Subcutaneous abdominal adipose tissue (tissue), 5 donors: ENCODE measurements around the gene KCNJ5.

Experiments
- H3K27ac ChIP-seq: one replicate; pipeline ENCODE4 v1.7.0; 2013; ENCODE audit warnings: low read depth, mild to moderate bottlenecking, inconsistent platforms, low read length, moderate library complexity
- H3K27me3 ChIP-seq, 5 donors: one replicate each; pipeline ENCODE4 v1.7.0; 2013; ENCODE audit warnings: low read length in 5 of 5, inconsistent platforms in 1 of 5; ENCODE audit not compliant: control insufficient read depth in 5 of 5, insufficient read depth in 4 of 5
- H3K36me3 ChIP-seq, 5 donors: one replicate each; pipeline ENCODE4 v1.7.0; 2013; ENCODE audit warnings: low read length in 5 of 5; ENCODE audit not compliant: control insufficient read depth in 5 of 5, insufficient read depth in 5 of 5
- H3K4me1 ChIP-seq, 5 donors: one replicate each; pipeline ENCODE4 v1.7.0; 2013; ENCODE audit warnings: low read length in 5 of 5, mild to moderate bottlenecking in 3 of 5, moderate library complexity in 1 of 5; ENCODE audit not compliant: control insufficient read depth in 5 of 5, insufficient read depth in 5 of 5
- H3K4me3 ChIP-seq, 5 donors: one replicate each; pipeline ENCODE4 v1.7.0; 2013; ENCODE audit warnings: low read length in 5 of 5, low read depth in 1 of 5
- H3K9ac ChIP-seq, 5 donors: one replicate each; pipeline ENCODE4 v1.7.0; 2013; ENCODE audit warnings: low read length in 5 of 5, mild to moderate bottlenecking in 4 of 5, moderate library complexity in 3 of 5
- H3K9me3 ChIP-seq, 5 donors: one replicate each; pipeline ENCODE4 v1.7.0; 2013; ENCODE audit warnings: low read length in 5 of 5; ENCODE audit not compliant: control insufficient read depth in 5 of 5
- donor health status: healthy.
- donor health status: healthy.
- donor health status: healthy.
- donor health status: healthy.
- donor health status: healthy.

Gene KCNJ5

DNA sequence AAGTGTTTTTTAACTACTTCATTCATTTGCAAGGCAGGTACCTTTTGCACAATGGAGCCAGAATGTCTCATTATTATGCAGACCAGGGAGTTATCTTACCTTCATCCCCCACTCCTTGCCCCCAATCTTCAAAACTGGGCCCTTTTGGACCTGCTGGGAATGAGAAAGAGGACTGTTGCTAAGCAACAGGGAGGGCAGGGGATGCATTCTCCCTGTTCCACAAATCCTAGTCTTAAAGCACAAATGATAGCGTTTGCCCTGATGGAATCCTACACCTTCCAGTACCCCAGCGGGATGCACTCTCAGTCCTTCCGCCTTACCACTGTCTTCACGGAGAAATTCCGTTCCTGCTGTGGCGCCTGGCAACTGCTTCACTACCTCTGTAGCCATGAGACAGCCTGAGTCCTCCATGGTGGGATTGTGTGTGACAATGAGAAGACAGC, 20.0 kb upstream of the KCNJ5 start:
- Histone ChIP-seq H3K9me3 (no peaks in the 10 kb centered on the region), H3K4me3 (no peak overlapping the region), H3K36me3 (no peaks in the 10 kb centered on the region), H3K9ac (no peak overlapping the region), H3K4me1 (no peaks in the 10 kb centered on the region), H3K27ac (no peak overlapping the region), H3K27me3 (no peaks in the 10 kb centered on the region)

DNA sequence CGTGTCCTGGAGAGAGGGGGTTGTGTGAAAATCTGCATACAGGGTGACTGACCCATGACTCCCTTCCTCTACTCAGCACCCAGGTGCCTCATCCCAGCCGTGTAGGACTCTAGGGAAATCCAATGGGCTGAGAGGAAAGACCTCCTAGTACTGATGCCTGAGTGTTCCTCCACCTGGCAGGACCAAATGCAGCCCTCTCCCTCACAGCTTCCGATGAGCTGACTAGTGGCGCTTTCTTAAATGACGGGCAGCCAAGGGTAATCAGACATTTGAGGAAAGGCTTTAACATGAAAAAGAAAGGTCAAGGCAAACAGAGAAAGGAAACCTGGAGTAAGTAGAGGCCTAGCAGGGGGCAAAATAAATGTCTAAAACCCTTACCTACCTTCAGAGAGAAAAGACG, 19.1 kb upstream of the KCNJ5 start:
- Histone ChIP-seq H3K4me1 (no peaks in the 10 kb centered on the region), H3K27ac (no peak overlapping the region), H3K27me3 (no peaks in the 10 kb centered on the region), H3K36me3 (no peaks in the 10 kb centered on the region), H3K4me3 (no peak overlapping the region), H3K9me3 (no peaks in the 10 kb centered on the region), H3K9ac (no peak overlapping the region)

DNA sequence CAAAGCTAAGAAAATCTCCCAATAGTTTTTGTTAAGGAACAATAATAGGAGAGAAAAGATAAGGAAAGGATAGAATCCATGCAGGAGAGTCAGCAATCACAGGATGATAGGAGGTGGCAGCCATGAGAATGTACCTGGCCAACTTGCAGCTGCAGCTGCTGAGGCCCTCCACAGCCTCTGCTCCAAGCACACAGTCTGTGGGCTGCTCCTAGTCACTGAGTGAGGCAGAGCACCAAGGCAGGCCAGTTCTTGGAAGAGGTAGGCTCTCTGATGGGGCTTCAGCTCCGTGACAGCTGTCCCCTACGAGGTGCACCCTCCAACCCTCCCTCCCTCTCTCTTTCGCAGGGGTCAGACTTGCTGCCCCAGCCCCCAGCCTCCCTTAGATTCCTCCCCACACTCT, 18.6 kb upstream of the KCNJ5 start:
- Histone ChIP-seq H3K4me3 (no peak overlapping the region), H3K9me3 (no peaks in the 10 kb centered on the region), H3K4me1 (no peaks in the 10 kb centered on the region), H3K27ac (no peak overlapping the region), H3K9ac (no peak overlapping the region), H3K36me3 (no peaks in the 10 kb centered on the region), H3K27me3 (no peaks in the 10 kb centered on the region)

DNA sequence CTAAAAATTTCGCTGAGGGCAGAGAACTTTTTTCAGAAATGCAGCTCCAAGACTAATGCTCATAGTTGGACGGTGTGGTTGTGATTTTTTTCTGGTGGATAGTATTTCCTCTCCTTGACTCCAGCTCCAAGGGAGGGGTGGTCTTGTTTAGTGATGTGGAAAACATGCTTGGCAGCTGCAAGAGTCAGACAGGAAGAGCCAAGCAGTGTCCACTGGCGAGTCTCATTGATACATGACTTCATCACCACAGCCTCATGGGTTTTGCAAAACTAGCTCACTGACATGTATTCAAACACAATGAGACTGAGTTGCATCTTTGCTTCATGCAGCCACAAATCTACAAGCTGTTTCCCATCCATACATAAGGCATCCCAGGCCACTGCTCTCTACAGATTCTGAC, 16.7 kb upstream of the KCNJ5 start:
- peaks cover 0 to 3% (median 0%) of the 10 kb centered on the region in 5 donors for H3K27me3 ChIP-seq
- H3K9ac ChIP-seq = no peak overlapping the region
- no peaks in the 10 kb centered on the region for H3K36me3 ChIP-seq
- H3K9me3 ChIP-seq = no peaks in the 10 kb centered on the region
- no peak overlapping the region for H3K27ac ChIP-seq
- H3K4me1 ChIP-seq = no peaks in the 10 kb centered on the region
- H3K4me3 ChIP-seq = no peak overlapping the region

DNA sequence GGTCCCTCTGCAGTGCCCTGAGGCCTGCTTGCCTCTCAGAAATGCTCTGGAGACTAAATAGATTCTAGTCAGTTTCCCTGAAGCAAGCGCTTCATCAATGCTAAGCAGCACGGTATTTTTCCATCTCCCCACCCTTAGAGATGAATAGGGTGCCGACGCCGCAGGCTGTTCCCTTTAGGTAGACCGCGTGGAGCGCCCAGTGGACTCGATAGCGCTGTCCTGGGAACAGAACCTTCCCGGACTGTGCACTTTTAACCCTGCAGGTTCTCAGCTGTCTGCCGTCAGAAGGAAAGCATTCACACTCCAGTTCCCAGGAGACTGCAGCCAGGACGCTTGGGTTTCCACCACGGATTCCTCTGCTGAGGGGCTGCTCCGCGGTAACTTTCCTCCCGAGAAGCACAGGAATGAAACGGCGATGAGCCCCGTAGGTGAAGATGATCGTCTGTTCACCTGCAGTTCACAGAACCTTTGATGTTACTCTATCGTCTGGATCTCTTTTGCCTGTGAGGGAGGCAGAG, 15.0 kb upstream of the KCNJ5 start:
- H3K9ac ChIP-seq = no peak overlapping the region
- no peaks in the 10 kb centered on the region for H3K9me3 ChIP-seq
- H3K27me3 ChIP-seq = peaks cover 0 to 8% (median 0%) of the 10 kb centered on the region in 5 donors
- no peaks in the 10 kb centered on the region for H3K4me1 ChIP-seq
- no peak overlapping the region for H3K27ac ChIP-seq
- no peaks in the 10 kb centered on the region for H3K36me3 ChIP-seq
- no peak overlapping the region for H3K4me3 ChIP-seq

DNA sequence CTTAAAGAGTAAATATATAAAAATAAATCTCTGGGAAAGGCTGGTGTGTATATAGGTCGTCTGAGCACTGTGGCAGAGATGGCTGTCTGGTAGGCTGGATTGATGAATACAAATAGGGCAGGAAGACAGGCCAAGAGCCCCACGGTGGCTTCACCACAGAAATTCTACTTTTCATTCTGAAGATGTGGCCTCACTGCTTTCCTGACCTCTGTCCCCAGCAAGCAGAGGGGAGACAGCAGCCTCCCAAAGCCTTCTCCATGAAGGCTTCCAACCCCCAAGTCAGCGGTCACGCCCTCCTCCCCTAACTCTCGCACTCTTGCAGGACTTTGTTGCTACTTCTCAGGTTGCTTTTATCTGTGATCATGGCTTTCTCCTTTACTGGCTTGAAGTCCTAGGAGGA, 13.4 kb upstream of the KCNJ5 start:
- H3K4me1 ChIP-seq = no peaks in the 10 kb centered on the region
- H3K27me3 ChIP-seq = peaks cover 0 to 8% (median 0%) of the 10 kb centered on the region in 5 donors
- no peak overlapping the region for H3K4me3 ChIP-seq
- H3K9ac ChIP-seq = no peak overlapping the region
- no peak overlapping the region for H3K27ac ChIP-seq
- no peaks in the 10 kb centered on the region for H3K36me3 ChIP-seq
- no peaks in the 10 kb centered on the region for H3K9me3 ChIP-seq

DNA sequence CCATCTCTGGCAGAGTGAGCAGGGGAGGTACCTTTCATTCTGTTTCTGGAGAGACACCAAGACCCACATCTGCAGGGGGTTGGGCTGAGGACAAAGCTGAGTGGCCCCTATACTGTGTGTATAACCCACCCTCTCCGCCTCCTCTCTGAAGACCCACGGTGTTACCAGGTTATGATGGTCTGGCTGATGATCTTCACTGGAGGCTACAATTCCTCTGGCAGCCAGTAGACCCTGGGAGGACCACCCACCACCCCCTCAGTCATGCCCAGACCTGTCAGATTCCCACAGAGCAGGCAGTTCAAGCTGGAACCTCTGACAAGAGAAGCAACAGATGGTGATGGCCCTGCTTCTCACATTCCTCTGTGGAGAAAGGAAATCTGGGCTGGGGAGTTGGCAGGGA, 12.7 kb upstream of the KCNJ5 start:
- H3K9me3 ChIP-seq = no peaks in the 10 kb centered on the region
- H3K27ac ChIP-seq = no peak overlapping the region
- no peaks in the 10 kb centered on the region for H3K36me3 ChIP-seq
- peaks cover 0 to 14% (median 0%) of the 10 kb centered on the region in 5 donors for H3K27me3 ChIP-seq
- H3K9ac ChIP-seq = no peak overlapping the region
- H3K4me1 ChIP-seq = no peaks in the 10 kb centered on the region
- H3K4me3 ChIP-seq = no peak overlapping the region

DNA sequence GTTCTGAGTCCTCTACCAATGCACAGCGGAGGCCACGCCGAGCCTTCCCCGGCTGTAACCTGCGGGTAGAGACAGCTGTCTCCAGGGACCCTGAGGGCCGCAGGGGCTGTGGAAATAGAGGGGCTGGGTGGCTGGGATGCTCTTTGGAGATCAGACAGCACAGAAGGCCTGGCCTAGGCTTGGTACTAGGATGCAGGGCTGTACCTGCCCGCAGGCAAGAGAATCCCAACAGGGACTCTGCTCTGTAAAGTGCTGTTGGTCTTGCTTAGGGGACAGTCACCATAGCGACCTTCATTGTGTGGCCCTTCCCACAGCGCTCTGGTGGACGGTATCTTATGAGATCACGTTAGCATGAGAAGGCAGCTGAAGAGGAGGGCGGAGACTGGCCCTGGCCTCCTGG, 11.3 kb upstream of the KCNJ5 start:
- Histone ChIP-seq H3K4me3 (no peak overlapping the region), H3K27me3 (peaks cover 0 to 14% (median 0%) of the 10 kb centered on the region in 5 donors), H3K36me3 (no peaks in the 10 kb centered on the region), H3K27ac (no peak overlapping the region), H3K4me1 (no peaks in the 10 kb centered on the region), H3K9ac (no peak overlapping the region), H3K9me3 (no peaks in the 10 kb centered on the region)

DNA sequence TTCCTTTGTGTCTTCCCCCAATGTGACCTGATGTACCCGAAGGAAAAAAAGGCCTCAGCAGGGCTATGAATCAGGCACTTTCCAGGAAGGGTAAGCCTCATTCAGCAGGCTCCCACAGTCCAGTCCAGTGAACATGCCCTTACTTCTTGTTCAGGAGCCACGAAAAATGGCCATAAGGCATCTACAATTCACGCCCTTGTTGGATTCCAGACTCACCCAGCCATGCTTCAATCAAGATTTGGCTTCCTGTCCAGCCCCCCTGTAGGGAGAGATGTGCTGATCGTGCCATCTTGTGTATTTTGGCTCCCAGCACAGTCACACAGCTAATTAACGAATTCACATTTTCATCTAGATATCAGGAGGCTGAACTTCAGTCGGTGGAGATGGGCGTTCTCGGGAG, 9.9 kb upstream of the KCNJ5 start:
- no peaks in the 10 kb centered on the region for H3K4me1 ChIP-seq
- H3K9me3 ChIP-seq = no peaks in the 10 kb centered on the region
- no peaks in the 10 kb centered on the region for H3K36me3 ChIP-seq
- no peak overlapping the region for H3K27ac ChIP-seq
- no peak overlapping the region for H3K4me3 ChIP-seq
- peaks cover 0 to 14% (median 0%) of the 10 kb centered on the region in 5 donors for H3K27me3 ChIP-seq
- H3K9ac ChIP-seq = no peak overlapping the region

DNA sequence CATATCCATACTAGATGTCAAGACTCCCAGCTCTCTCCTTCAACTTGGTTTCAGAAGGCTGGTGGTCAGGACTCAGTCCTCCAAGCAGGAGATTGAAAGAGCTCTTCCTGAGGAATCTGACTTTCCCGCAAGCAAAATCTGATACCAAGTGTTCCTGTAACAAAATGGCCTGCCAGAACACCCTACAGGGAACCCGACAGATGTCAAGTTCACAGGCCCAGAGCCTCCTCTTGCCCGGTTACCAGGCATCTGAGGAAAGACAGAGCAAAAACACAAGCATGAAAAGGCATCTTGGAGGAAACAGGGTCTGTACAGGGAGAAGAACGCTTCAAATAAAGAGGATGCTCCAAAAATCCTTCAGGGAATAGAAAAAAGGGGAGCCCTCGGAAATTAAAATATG, 8.7 kb upstream of the KCNJ5 start:
- Histone ChIP-seq H3K4me3 (no peak overlapping the region), H3K9ac (no peak overlapping the region), H3K36me3 (no peaks in the 10 kb centered on the region), H3K27ac (no peak overlapping the region), H3K4me1 (peaks cover 0 to 6% (median 0%) of the 10 kb centered on the region in 5 donors), H3K9me3 (no peaks in the 10 kb centered on the region), H3K27me3 (peaks cover 0 to 14% (median 0%) of the 10 kb centered on the region in 5 donors)

DNA sequence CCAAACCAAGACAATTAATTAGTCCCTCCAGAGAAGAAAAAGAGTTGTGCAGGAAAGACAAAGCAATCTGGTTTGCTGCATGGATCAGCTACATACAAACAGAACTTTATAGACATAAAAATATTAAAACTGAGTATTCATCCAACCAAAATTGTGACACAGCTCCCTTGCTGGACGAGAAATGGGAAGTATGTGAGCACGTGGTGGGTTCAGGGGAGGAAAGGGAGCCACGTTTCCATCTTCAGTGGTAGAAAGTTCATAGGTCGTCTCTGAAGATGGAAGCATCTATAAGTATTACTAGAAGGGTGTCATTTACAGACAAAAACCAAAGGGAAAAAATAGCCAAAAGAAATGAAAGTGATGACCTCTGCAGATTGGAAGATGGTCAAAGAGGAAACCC, 7.1 kb upstream of the KCNJ5 start:
- Histone ChIP-seq H3K9ac (no peak overlapping the region), H3K4me3 (no peak overlapping the region), H3K36me3 (no peaks in the 10 kb centered on the region), H3K4me1 (peaks cover 0 to 6% (median 0%) of the 10 kb centered on the region in 5 donors), H3K27me3 (peaks cover 0 to 16% (median 0%) of the 10 kb centered on the region in 5 donors), H3K9me3 (no peaks in the 10 kb centered on the region), H3K27ac (no peak overlapping the region)
